Adipose tissue (tissue), 3 donors: ENCODE data around the gene SERTAD3. TPM values are rescaled to one million over a fixed set of nuclear protein-coding genes. Genes with fewer than 3 reads are reported as not detected.
"Not testable (repeated sequence)": the region's sequence is repeated elsewhere in the genome, so short reads cannot be mapped to it uniquely, and the experiment has no call there.

Source experiments
- H3K27ac ChIP-seq: one replicate; pipeline ENCODE4 v1.5.1; 2013; ENCODE audit warnings: low read depth, low read length
- WGBS, 3 donors: extraction: QIAGEN DNeasy Blood & Tissue Kit; methylation state at CpG; one replicate each; pipeline ENCODE4 v1.1.7; 2013; 5-methylcytosine and 5-hydroxymethylcytosine counted together
- polyA plus RNA-seq, 3 donors: library from polyadenylated mRNA; stranded (reverse); fragments of 200-250 nt; gene quantifications; one replicate each; pipeline ENCODE4 v1.2.3, GENCODE V29; 2013
- donor health status: healthy with polysubstance abuse.
- donor health status: Bipolar disorder and iron deficiency.
- donor health status: healthy.

Gene SERTAD3
- polyA plus RNA-seq, 3 donors = 8.3 to 57.5 (median 13.3) TPM

GRCh38 chr19:40416918-40417642, 27.1 kb downstream of the SERTAD3 start:
- H3K27ac ChIP-seq = no peak overlapping the region
- WGBS, 3 donors = 17 to 62% (median 22%) methylated on average over 16 of the region's 16 CpGs

GRCh38 chr19:40415768-40416167, 28.4 kb downstream of the SERTAD3 start:
- H3K27ac ChIP-seq = no peak overlapping the region
- WGBS, 3 donors = 87 to 97% (median 93%) methylated on average over 2 of the region's 2 CpGs

GRCh38 chr19:40414542-40415535, 29.3 kb downstream of the SERTAD3 start:
- no peak overlapping the region for H3K27ac ChIP-seq
- WGBS, 3 donors = 76 to 87% (median 80%) methylated on average over 21 of the region's 21 CpGs

GRCh38 chr19:40413291-40413845, 30.8 kb downstream of the SERTAD3 start, which contains the start of gene PRX:
PRX (minus strand) TSS chr19:40413378; CDS start chr19:40407932, 5,446 bp downstream.
- WGBS, 3 donors = 30 to 47% (median 34%) methylated on average over 15 to 18 of the region's 18 CpGs
- no peak within 1 kb of the TSS for H3K27ac ChIP-seq

GRCh38 chr19:40412866-40413265, 31.3 kb downstream of the SERTAD3 start:
- 70 to 80% (median 70%) methylated on average over 4 of the region's 4 CpGs for WGBS, 3 donors
- H3K27ac ChIP-seq = no peak overlapping the region

- 69 to 76% (median 72%) methylated on average over 8 of the region's 8 CpGs for WGBS, 3 donors
- H3K27ac ChIP-seq = no peak overlapping the region
These were observed 32.1 kb downstream of the SERTAD3 start for GRCh38 chr19:40411958-40412499.

- H3K27ac ChIP-seq = no peak overlapping the region
- WGBS, 3 donors = 50 to 55% (median 52%) methylated on average over 16 of the region's 16 CpGs
These were observed 32.9 kb downstream of the SERTAD3 start for GRCh38 chr19:40411125-40411842.

GRCh38 chr19:40410030-40410389, 34.1 kb downstream of the SERTAD3 start:
- WGBS, 3 donors = 66 to 75% (median 68%) methylated on average over 9 of the region's 9 CpGs
- no peak overlapping the region for H3K27ac ChIP-seq

GRCh38 chr19:40408598-40408925, 35.6 kb downstream of the SERTAD3 start:
- H3K27ac ChIP-seq = not testable (repeated sequence)
- 81 to 90% (median 89%) methylated on average over 8 of the region's 8 CpGs for WGBS, 3 donors

- 39 to 70% (median 47%) methylated on average over 22 of the region's 22 CpGs for WGBS, 3 donors
- H3K27ac ChIP-seq = no peak overlapping the region
These were observed 36.2 kb downstream of the SERTAD3 start for GRCh38 chr19:40407714-40408597.

GRCh38 chr19:40403262-40403984, 40.7 kb downstream of the SERTAD3 start:
- WGBS, 3 donors = 1% methylated on average over 40 to 41 of the region's 41 CpGs
- no peak overlapping the region for H3K27ac ChIP-seq

GRCh38 chr19:40400559-40400958, 43.6 kb downstream of the SERTAD3 start:
- 34 to 56% (median 50%) methylated on average over 2 to 3 of the region's 3 CpGs for WGBS, 3 donors
- H3K27ac ChIP-seq = no peak overlapping the region

- H3K27ac ChIP-seq = no peak overlapping the region
- 48 to 61% (median 60%) methylated on average over 49 of the region's 49 CpGs for WGBS, 3 donors
These were observed 45.6 kb downstream of the SERTAD3 start for GRCh38 chr19:40398417-40399131.

- WGBS, 3 donors = 92 to 95% (median 93%) methylated on average over 19 to 22 of the region's 22 CpGs
- no peak overlapping the region for H3K27ac ChIP-seq
These were observed 46.6 kb downstream of the SERTAD3 start for GRCh38 chr19:40397568-40397906.

GRCh38 chr19:40396886-40397567, 47.1 kb downstream of the SERTAD3 start:
- 86 to 95% (median 94%) methylated on average over 17 to 20 of the region's 20 CpGs for WGBS, 3 donors
- H3K27ac ChIP-seq = no peak overlapping the region

- 89 to 91% (median 89%) methylated on average over 14 of the region's 14 CpGs for WGBS, 3 donors
- H3K27ac ChIP-seq = no peak overlapping the region
These were observed 48.2 kb downstream of the SERTAD3 start for GRCh38 chr19:40395956-40396355.
